ENCODE data around the gene GDPD2.

The GDPD2 gene

GRCh38 chrX:70439016-70439415, 15.9 kb downstream of the GDPD2 start:
- no peak for DNase-seq

GRCh38 chrX:70442224-70442623, 19.1 kb downstream of the GDPD2 start:
- no peak for DNase-seq

- DNase-seq = no peak
Observed at GRCh38 chrX:70444326-70444945, 21.3 kb downstream of the GDPD2 start, which contains the start of gene DLG3. DLG3 (plus strand) TSS chrX:70444835; CDS start chrX:70445202, 367 bp downstream.

- no peak for DNase-seq
Observed at GRCh38 chrX:70444946-70445656, 22.0 kb downstream of the GDPD2 start.

- DNase-seq = no peak
Observed at GRCh38 chrX:70445951-70446350, 22.8 kb downstream of the GDPD2 start.

GRCh38 chrX:70446380-70447350, 23.6 kb downstream of the GDPD2 start:
- no peak for DNase-seq

- no peak for DNase-seq
Observed at GRCh38 chrX:70449457-70449966, 26.4 kb downstream of the GDPD2 start.

- DNase-seq = peak in 1 of 2 experiments; percentile 0
Observed at GRCh38 chrX:70452143-70452733, 29.1 kb downstream of the GDPD2 start.

GRCh38 chrX:70453024-70453618, 30.0 kb downstream of the GDPD2 start:
- no peak for DNase-seq

GRCh38 chrX:70454441-70455365, 31.6 kb downstream of the GDPD2 start:
- DNase-seq = peak; percentile 86 to 95

GRCh38 chrX:70455366-70456202, 32.5 kb downstream of the GDPD2 start:
- DNase-seq = peak; percentile 7 to 15

- DNase-seq = no peak
Observed at GRCh38 chrX:70456256-70456655, 33.1 kb downstream of the GDPD2 start.

- no peak for DNase-seq
Observed at GRCh38 chrX:70461026-70461425, 37.9 kb downstream of the GDPD2 start.

GRCh38 chrX:70464051-70464450, 40.9 kb downstream of the GDPD2 start:
- no peak for DNase-seq

- no peak for DNase-seq
Observed at GRCh38 chrX:70466968-70467367, 43.9 kb downstream of the GDPD2 start.

- DNase-seq = no peak
Observed at GRCh38 chrX:70468709-70469108, 45.6 kb downstream of the GDPD2 start.

- no peak for DNase-seq
Observed at GRCh38 chrX:70470850-70471289, 47.8 kb downstream of the GDPD2 start.

GRCh38 chrX:70476166-70476933, 53.2 kb downstream of the GDPD2 start:
- no peak for DNase-seq

Measured in NCI-H187 (cell line).